Adrenal gland (tissue), 12 donors: Measurements from ENCODE around the gene DNAJC5. TPM values are rescaled to one million over a fixed set of nuclear protein-coding genes. Genes with fewer than 3 reads are reported as not detected.

Source experiments
- DNase-seq, 7 donors: peaks; one replicate each; pipeline ENCODE4 v3.0.0-alpha.2; 2019 to 2020
- H3K27ac ChIP-seq, 5 donors: fragments of 200-600 bp; sonication (generic) in 4 of 5; 1 replicate in 3 of 5; 2 replicates in 2 of 5; pipeline versions ENCODE4 v1.5.1 to v1.8.0; 2016 to 2020; ENCODE audit warnings: mild to moderate bottlenecking in 1 of 5
- H3K27me3 ChIP-seq: fragments of 200-600 bp; 2 replicates; pipeline ENCODE4 v1.8.0; 2021
- H3K36me3 ChIP-seq, 2 donors: fragments of 200-600 bp; replicated peaks in 1 of 2; 1 replicate in 1 of 2; 2 replicates in 1 of 2; pipeline versions ENCODE4 v1.5.1 to v1.8.0; 2018 to 2022
- H3K4me1 ChIP-seq, 2 donors: fragments of 200-600 bp; replicated peaks in 1 of 2; 1 replicate in 1 of 2; 2 replicates in 1 of 2; pipeline versions ENCODE4 v1.5.1 to v1.8.0; 2018 to 2021
- H3K4me3 ChIP-seq, 4 donors: fragments of 200-600 bp; sonication (generic) in 3 of 4; one replicate each; pipeline ENCODE4 v1.5.1; 2016 to 2018
- H3K9me3 ChIP-seq, 3 donors: fragments of 200-600 bp; sonication (generic) in 1 of 3; replicated peaks in 1 of 3; 1 replicate in 2 of 3; 2 replicates in 1 of 3; pipeline versions ENCODE4 v1.5.1 to v1.8.0; 2016 to 2021
- CTCF ChIP-seq, 6 experiments: fragments of 450-650 bp in 4 of 6; fragments of 200-600 bp in 2 of 6; sonication (generic) in 1 of 6; IDR thresholded peaks; 1 replicate in 5 of 6; 2 replicates in 1 of 6; pipeline versions ENCODE4 v1.5.1 to v1.8.0; 2016 to 2021; ENCODE audit warnings: antibody characterized with exemption in 6 of 6, mild to moderate bottlenecking in 2 of 6, moderate library complexity in 1 of 6
- POLR2A ChIP-seq, 2 donors: fragments of 450-650 bp; IDR thresholded peaks; one replicate each; pipeline ENCODE4 v1.6.1; 2017; ENCODE audit warnings: antibody characterized with exemption in 2 of 2, mild to moderate bottlenecking in 2 of 2, moderate library complexity in 1 of 2
- WGBS, 4 donors: extraction: QIAGEN DNeasy Blood & Tissue Kit in 2 of 4; methylation state at CpG; one replicate each; pipeline versions ENCODE4 v1.1.5 to v1.1.7; 2013 to 2017; 5-methylcytosine and 5-hydroxymethylcytosine counted together
- intact Hi-C, 2 donors: fragments of 100-400 bp; cut with DNase I; formaldehyde crosslinking; loops; one replicate each; pipeline versions ENCODE4 v1.14.1 to v1.15.0; 2022 to 2023
- polyA plus RNA-seq, 3 donors: library from polyadenylated mRNA; stranded (reverse); fragments of 200-250 nt in 2 of 3; fragments of 350-450 nt in 1 of 3; fragmentation: Illumina TruSeq in 1 of 3; extraction: RNeasy Lipid Tissue Mini Kit (QIAGEN cat#74804) in 1 of 3; gene quantifications; one replicate each; pipeline ENCODE4 v1.2.3, GENCODE V29; 2013 to 2014
- total RNA-seq, 9 donors: library from RNA; depleted of rRNA in 4 of 9; stranded (reverse); fragments of >200 nt in 4 of 9; fragments of 120-200 nt in 1 of 9; fragmentation: NEBNext Ultra II Directional in 1 of 9; extraction: Animal tissue kit (Norgen Biotek cat#: 25700) in 1 of 9; gene quantifications; one replicate each; pipeline versions ENCODE4 v1.1.0 to v1.2.4, GENCODE V29; 2013 to 2023
- donor health status: healthy with polysubstance abuse.
- donor health status: Bipolar disorder and iron deficiency.
- donor health status: DM: yes; HTN: yes; CAD: no.
- donor health status: DM: no; HTN: no; CAD: no.
- donor health status: DM: no; HTN: no; CAD: no.
- donor health status: DM: yes; HTN: yes; CAD: no.

Gene DNAJC5
- total and polyA plus RNA-seq, 12 donors, result 26.5 to 78.0 (median 61.4) TPM

- Histone ChIP-seq H3K4me1 (peaks cover 46 to 57% of the 10 kb centered on the region in 2 donors), H3K27ac (peak overlapping the region in 3 of 5 donors; percentile 32 to 82 (median 57)), H3K9me3 (no peaks in the 10 kb centered on the region), H3K4me3 (no peak overlapping the region), H3K36me3 (peaks cover 0 to 16% of the 10 kb centered on the region in 2 donors), H3K27me3 (no peaks in the 10 kb centered on the region)
- intact Hi-C loops, result loop anchor here in 1 of 2 donors (10.0 kb wide), 1 partner anchor 154 kb away; the partner anchor contains the start of genes ARFRP1 and ZGPAT
- 38 to 64% (median 54%) methylated on average over 5 to 7 of the region's 7 CpGs for WGBS, 4 donors
- DNase-seq, result no peak
- peak in 1 of 6 experiments; percentile 17 for TF ChIP-seq CTCF (IDR thresholded peaks at IDR 0.05)
- TF ChIP-seq POLR2A (IDR thresholded peaks at IDR 0.05), result no peak
Observed at GRCh38 chr20:63859166-63859699, 35.7 kb upstream of the DNAJC5 start.

GRCh38 chr20:63860325-63861051 lies 34.4 kb upstream of the DNAJC5 start:
- no peaks in the 10 kb centered on the region for H3K9me3 ChIP-seq
- peak overlapping the region in 1 of 5 donors; percentile 33 for H3K27ac ChIP-seq
- H3K27me3 ChIP-seq, result no peaks in the 10 kb centered on the region
- no peak for TF ChIP-seq POLR2A (IDR thresholded peaks at IDR 0.05)
- TF ChIP-seq CTCF (IDR thresholded peaks at IDR 0.05), result no peak
- WGBS, 4 donors, result 59 to 71% (median 69%) methylated on average over 13 to 17 of the region's 17 CpGs
- H3K4me1 ChIP-seq, result peaks cover 37 to 45% of the 10 kb centered on the region in 2 donors
- H3K36me3 ChIP-seq, result peaks cover 0 to 16% of the 10 kb centered on the region in 2 donors
- no peak for DNase-seq
- intact Hi-C loops, result loop anchor here (5.0 to 10.0 kb wide), 2 partner anchors 73 to 326 kb away; partner anchors contain the start of gene PTK6 (in 1 of the 2)
- no peak overlapping the region for H3K4me3 ChIP-seq

- Histone ChIP-seq H3K4me1 (peaks cover 27 to 46% of the 10 kb centered on the region in 2 donors), H3K27me3 (no peaks in the 10 kb centered on the region), H3K4me3 (no peak within 1 kb of the TSS), H3K27ac (peak within 1 kb of the TSS in 1 of 5 donors; percentile 33), H3K36me3 (peaks cover 0 to 16% of the 10 kb centered on the region in 2 donors), H3K9me3 (no peaks in the 10 kb centered on the region)
- WGBS, 4 donors, result 95 to 96% (median 96%) methylated on average over 30 to 59 of the region's 59 CpGs
- no peak for TF ChIP-seq CTCF (IDR thresholded peaks at IDR 0.05)
- TF ChIP-seq POLR2A (IDR thresholded peaks at IDR 0.05), result no peak
- intact Hi-C loops, result loop anchor here (5.0 to 10.0 kb wide), 2 partner anchors 74 to 327 kb away; partner anchors contain the start of gene PTK6 (in 1 of the 2)
- no peak for DNase-seq
Observed at GRCh38 chr20:63861365-63861934, 33.5 kb upstream of the DNAJC5 start, which contains the start of gene ABHD16B. TSS of gene ABHD16B (plus strand) at chr20:63861498. CDS start at chr20:63861541, 43 bp downstream.
